Choroid plexus epithelial cell (primary cell): ENCODE data around the gene NOP53.

ENCODE experiments used
- DNase-seq: peaks from one replicate; pipeline ENCODE4 v3.0.0-alpha.2; 2010; ENCODE audit warnings: low read depth
- H3K4me3 ChIP-seq: 2 replicates; pipeline ENCODE4 v1.5.1; 2011; ENCODE audit warnings: low read depth, mild to moderate bottlenecking, control low read depth, low read length, moderate library complexity
- TF ChIP-seq, protein P1 (sequence below): conservative IDR thresholded peaks from 2 replicates; pipeline ENCODE4 v1.5.1; 2011; ENCODE audit warnings: low read depth, mild to moderate bottlenecking, control low read depth, inconsistent platforms, low read length, moderate library complexity

NOP53 gene

DNA sequence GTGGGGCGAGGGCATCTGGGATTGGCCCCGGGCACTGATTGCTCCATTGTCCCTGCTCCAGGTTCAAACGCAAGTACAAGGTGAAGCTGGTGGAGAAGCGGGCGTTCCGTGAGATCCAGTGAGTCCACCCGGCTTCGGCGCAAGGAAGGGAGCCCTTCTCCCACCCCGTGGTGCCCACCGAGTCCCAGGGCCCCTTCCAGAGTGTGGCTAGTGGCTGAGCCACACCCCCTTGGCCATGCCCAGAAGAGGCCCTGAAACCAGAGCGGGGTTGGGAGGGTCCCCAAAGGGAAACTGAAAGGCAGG, 11.2 kb downstream of the NOP53 start:
- no peak for DNase-seq
- H3K4me3 ChIP-seq: no peak overlapping the region
- TF ChIP-seq, protein P1, sequence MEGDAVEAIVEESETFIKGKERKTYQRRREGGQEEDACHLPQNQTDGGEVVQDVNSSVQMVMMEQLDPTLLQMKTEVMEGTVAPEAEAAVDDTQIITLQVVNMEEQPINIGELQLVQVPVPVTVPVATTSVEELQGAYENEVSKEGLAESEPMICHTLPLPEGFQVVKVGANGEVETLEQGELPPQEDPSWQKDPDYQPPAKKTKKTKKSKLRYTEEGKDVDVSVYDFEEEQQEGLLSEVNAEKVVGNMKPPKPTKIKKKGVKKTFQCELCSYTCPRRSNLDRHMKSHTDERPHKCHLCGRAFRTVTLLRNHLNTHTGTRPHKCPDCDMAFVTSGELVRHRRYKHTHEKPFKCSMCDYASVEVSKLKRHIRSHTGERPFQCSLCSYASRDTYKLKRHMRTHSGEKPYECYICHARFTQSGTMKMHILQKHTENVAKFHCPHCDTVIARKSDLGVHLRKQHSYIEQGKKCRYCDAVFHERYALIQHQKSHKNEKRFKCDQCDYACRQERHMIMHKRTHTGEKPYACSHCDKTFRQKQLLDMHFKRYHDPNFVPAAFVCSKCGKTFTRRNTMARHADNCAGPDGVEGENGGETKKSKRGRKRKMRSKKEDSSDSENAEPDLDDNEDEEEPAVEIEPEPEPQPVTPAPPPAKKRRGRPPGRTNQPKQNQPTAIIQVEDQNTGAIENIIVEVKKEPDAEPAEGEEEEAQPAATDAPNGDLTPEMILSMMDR: no peak

- no peak for DNase-seq
- H3K4me3 ChIP-seq: no peak overlapping the region
- TF ChIP-seq, protein P1: no peak
Observed at GRCh38 chr19:47756953-47757608, 11.7 kb downstream of the NOP53 start.

- TF ChIP-seq, protein P1: no peak
- no peak for DNase-seq
Observed at GRCh38 chr19:47757617-47758442, 12.5 kb downstream of the NOP53 start.

DNA sequence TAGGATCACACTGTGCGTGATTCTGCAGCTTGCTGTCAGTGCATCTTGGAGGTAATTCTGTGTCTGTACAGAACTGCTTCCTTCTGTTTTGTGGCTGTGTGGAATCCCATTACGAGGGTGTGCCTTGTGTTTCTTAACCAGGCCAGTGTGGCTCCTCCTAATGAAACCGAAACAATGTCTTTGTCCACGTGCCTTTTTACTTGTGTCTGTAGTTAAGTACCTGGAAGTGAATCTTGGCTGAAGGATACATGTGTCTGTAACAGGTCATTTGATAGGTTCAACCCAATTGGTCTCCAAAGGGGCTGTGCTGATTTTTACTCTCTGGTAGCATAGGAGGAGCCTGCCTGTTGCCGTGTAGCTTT, 13.1 kb downstream of the NOP53 start:
- no peak for DNase-seq
- H3K4me3 ChIP-seq: no peak overlapping the region
- TF ChIP-seq, protein P1: no peak

More at GRCh38 chr19:47757617-47758442, 12.5 kb downstream of the NOP53 start:
- H3K4me3 ChIP-seq: no peak overlapping the region

DNA sequence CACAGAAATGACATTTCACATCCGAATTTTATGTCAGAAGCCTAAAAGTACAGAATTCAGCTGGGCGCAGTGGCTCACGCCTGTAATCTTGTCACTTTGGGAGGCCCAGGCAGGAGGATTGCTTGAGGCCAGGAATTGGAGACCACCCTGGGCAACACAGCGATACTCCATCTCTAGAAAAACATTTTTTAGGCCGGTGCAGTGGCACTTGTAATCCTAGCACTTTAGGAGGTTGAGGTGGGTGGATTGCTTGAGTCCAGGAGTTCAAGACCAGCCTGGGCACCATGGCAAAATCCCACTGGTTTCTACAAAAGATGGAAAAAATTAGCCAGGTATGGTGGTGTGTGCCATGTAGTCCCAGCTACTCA, 15.3 kb downstream of the NOP53 start:
- no peak for DNase-seq
- H3K4me3 ChIP-seq: no peak overlapping the region

DNA sequence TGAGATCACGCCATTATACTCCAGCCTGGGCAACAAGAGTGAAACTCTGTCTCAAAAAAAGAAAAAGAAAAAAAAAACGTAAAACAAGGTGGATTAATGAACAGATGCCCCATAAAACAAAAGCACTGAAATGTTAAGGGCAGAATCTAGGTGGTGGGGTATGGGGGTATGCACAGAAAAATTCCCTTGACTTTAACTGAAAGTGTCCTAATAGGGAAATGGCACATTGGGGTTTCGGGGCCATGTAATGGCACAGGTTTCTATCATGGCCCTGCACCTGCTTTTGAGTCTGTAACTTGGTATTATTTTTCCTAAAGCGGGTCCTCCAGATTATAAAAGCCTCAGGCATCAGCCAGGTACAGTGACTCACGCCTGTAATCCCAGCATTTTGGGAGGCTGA, 16.2 kb downstream of the NOP53 start:
- TF ChIP-seq, protein P1: no peak
- H3K4me3 ChIP-seq: no peak overlapping the region
- no peak for DNase-seq

More for the DNA sequence above, 15.3 kb downstream of the NOP53 start:
- TF ChIP-seq, protein P1: no peak

DNA sequence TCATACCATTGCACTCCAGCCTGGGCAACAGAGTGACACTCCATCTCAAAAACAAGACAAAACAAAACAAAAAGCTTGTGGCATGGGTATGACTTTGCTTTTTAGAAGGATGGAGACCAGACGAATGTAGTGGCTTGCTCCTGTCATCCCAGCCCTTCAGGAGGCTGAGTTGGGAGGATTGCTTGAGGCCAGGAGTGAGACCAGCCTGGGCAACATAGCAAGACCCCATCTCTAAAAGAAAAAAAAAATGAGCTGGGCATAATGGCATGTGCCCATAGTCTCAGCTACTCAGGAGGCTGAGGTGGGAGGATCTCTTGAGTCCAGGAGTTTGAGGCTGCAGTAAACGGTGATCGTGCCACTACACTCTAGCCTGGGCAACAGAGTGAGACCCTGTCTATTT, 16.8 kb downstream of the NOP53 start:
- TF ChIP-seq, protein P1: no peak
- no peak overlapping the region for H3K4me3 ChIP-seq

More for the DNA sequence above, 16.8 kb downstream of the NOP53 start:
- DNase-seq: no peak
